Fibroblast of lung (primary cell): ENCODE data around the gene IQSEC3.

Experiments
- CTCF ChIP-seq, 2 donors: IDR thresholded peaks in 1 of 2; conservative IDR thresholded peaks in 1 of 2; 1 replicate in 1 of 2; 2 replicates in 1 of 2; pipeline ENCODE4 v1.5.1; 2011 to 2012; ENCODE audit warnings: low read length in 2 of 2, control low read depth in 1 of 2, inconsistent platforms in 1 of 2, low read depth in 1 of 2, mild to moderate bottlenecking in 1 of 2
- EZH2 ChIP-seq: IDR thresholded peaks from 2 replicates; pipeline ENCODE4 v1.5.1; 2012; ENCODE audit warnings: low read length, control low read depth, mild to moderate bottlenecking; ENCODE audit errors: missing control alignments

GRCh38 chr12:113347-113746 lies 46.8 kb downstream of the IQSEC3 start:
- TF ChIP-seq CTCF (conservative IDR thresholded peaks at IDR 0.05 in 1 of 2, IDR thresholded peaks at IDR 0.05 in 1 of 2; ENCODE audit: low read depth in 1 of 2, low read length in 2 of 2) (no peak), EZH2 (no peak)
